SK-N-MC (cell line): ENCODE data around the gene GPALPP1.

ENCODE experiments used
- EZH2 ChIP-seq: fragments of 200-600 bp; sonication (generic); IDR thresholded peaks from one replicate; pipeline ENCODE4 v1.6.1; 2017; ENCODE audit warnings: antibody characterized with exemption
- FOXP2 ChIP-seq: optimal IDR thresholded peaks from 2 replicates; pipeline ENCODE3; 2011; ENCODE audit warnings: mild to moderate bottlenecking, moderate library complexity; ENCODE audit not compliant: insufficient read depth; ENCODE audit errors: extremely low read length, control extremely low read depth
- POLR2AphosphoS5 ChIP-seq: IDR thresholded peaks from 2 replicates; pipeline ENCODE4 v1.6.1; 2012; ENCODE audit warnings: mild to moderate bottlenecking, low read depth, low read length, borderline replicate concordance

GRCh38 chr13:45068036-45069001, 79.0 kb downstream of the GPALPP1 start:
- TF ChIP-seq POLR2AphosphoS5 (no peak), EZH2 (no peak), FOXP2 (no peak)
